ENCODE measurements around the gene FXYD3. TPM values are rescaled to one million over a fixed set of nuclear protein-coding genes. Genes with fewer than 3 reads are reported as not detected.

FXYD3 gene
- polyA plus RNA-seq, 1 of the 3 experiments (the other 2 are of a cell fraction), result not detected

- peak within 1 kb of the TSS; percentile 90 for H3K9ac ChIP-seq
- peak within 1 kb of the TSS in 1 of 2 experiments; percentile 57; a peak in 2 of 4 replicates for H3K27ac ChIP-seq (ENCODE audit: low read depth in 2 of 2, low read length in 1 of 2)
- peaks cover 3 to 16% of the 10 kb centered on the region in 2 experiments for H3K36me3 ChIP-seq (replicated peaks in 1 of 2; ENCODE audit: control insufficient read depth in 1 of 2, insufficient read depth in 2 of 2, low read length in 1 of 2)
- ChIA-PET CTCF (interaction anchor here (0.9 to 5.3 kb wide), 10 partner anchors 8 to 117 kb away, joined by 3 to 59 read pairs (median 4); partner anchors contain the start of gene FXYD7), POLR2A (interaction anchor here (0.6 kb wide), 1 partner anchor 555 kb away, joined by 4 read pairs; no protein-coding TSS in a partner anchor)
- H3K4me1 ChIP-seq (ENCODE audit: control insufficient read depth in 1 of 2, insufficient read depth in 2 of 2, low read depth in 1 of 2, low read length in 1 of 2), result peaks cover 0 to 3% of the 10 kb centered on the region in 2 experiments; a peak in 2 of 4 replicates
- no peaks in the 10 kb centered on the region for H3K27me3 ChIP-seq (ENCODE audit: insufficient read depth)
- peak within 1 kb of the TSS; percentile 62 to 90 for H3K4me3 ChIP-seq (ENCODE audit: low read depth in 2 of 2, low read length in 1 of 2)
- no peaks in the 10 kb centered on the region for H4K20me1 ChIP-seq (ENCODE audit: insufficient read depth)
- peaks cover 19% of the 10 kb centered on the region for H3K79me2 ChIP-seq (ENCODE audit: insufficient read depth)
- peak within 1 kb of the TSS; percentile 79 for H2AFZ ChIP-seq (ENCODE audit: low read depth)
- 2% methylated on average over 34 of the region's 49 CpGs for WGBS (ENCODE audit: low lambda C conversion rate)
- H3K9me3 ChIP-seq, result no peaks in the 10 kb centered on the region
- TF ChIP-seq POLR2AphosphoS5 (IDR thresholded peaks at IDR 0.05; ENCODE audit: low read depth, low read length) (0 out of 2 replicates have a peak, but pooled peaks have one; percentile 11), SMC3 (IDR thresholded peaks at IDR 0.05; ENCODE audit: low read depth, low read length) (no peak), MAX (IDR thresholded peaks at IDR 0.05; ENCODE audit: low read depth) (peak; percentile 63), TAF1 (IDR thresholded peaks at IDR 0.05; ENCODE audit: borderline replicate concordance, low read depth, low read length) (0 out of 2 replicates have a peak, but pooled peaks have one; percentile 31)
- no peaks in the 10 kb centered on the region for H3K9me2 ChIP-seq
- H3F3A ChIP-seq (replicated peaks; ENCODE audit: insufficient read depth), result peaks cover 4% of the 10 kb centered on the region
- DNase-seq, result peak; percentile 60
- peak within 1 kb of the TSS; percentile 98 for H3K4me2 ChIP-seq
Observed at GRCh38 chr19:35154525-35155406, 39.1 kb downstream of the FXYD3 start, which contains the start of gene FXYD5. Gene FXYD5, plus strand, starts transcription at chr19:35154735. Its CDS starts 816 bp downstream, at chr19:35155551.

GRCh38 chr19:35155441-35155840 is 39.8 kb downstream of the FXYD3 start:
- Histone ChIP-seq H2AFZ (ENCODE audit: low read depth) (0 out of 2 replicates have a peak overlapping the region, but pooled peaks have one; percentile 79), H3K4me1 (ENCODE audit: control insufficient read depth in 1 of 2, insufficient read depth in 2 of 2, low read depth in 1 of 2, low read length in 1 of 2) (peaks cover 0 to 3% of the 10 kb centered on the region in 2 experiments; a peak in 2 of 4 replicates), H3F3A (replicated peaks; ENCODE audit: insufficient read depth) (peaks cover 4% of the 10 kb centered on the region), H4K20me1 (ENCODE audit: insufficient read depth) (no peaks in the 10 kb centered on the region), H3K36me3 (replicated peaks in 1 of 2; ENCODE audit: control insufficient read depth in 1 of 2, insufficient read depth in 2 of 2, low read length in 1 of 2) (peaks cover 3 to 16% of the 10 kb centered on the region in 2 experiments), H3K4me3 (ENCODE audit: low read depth in 2 of 2, low read length in 1 of 2) (peak overlapping the region; percentile 62 to 90), H3K79me2 (ENCODE audit: insufficient read depth) (peaks cover 19% of the 10 kb centered on the region), H3K9me3 (no peaks in the 10 kb centered on the region), H3K27ac (ENCODE audit: low read depth in 2 of 2, low read length in 1 of 2) (peak overlapping the region in 1 of 2 experiments; percentile 57; a peak in 2 of 4 replicates), H3K9me2 (no peaks in the 10 kb centered on the region), H3K4me2 (peak overlapping the region; percentile 98), H3K9ac (peak overlapping the region; percentile 90; the same call in 1 of the 2 replicates), H3K27me3 (ENCODE audit: insufficient read depth) (no peaks in the 10 kb centered on the region)
- TF ChIP-seq RFX5 (IDR thresholded peaks at IDR 0.05; ENCODE audit: low read length) (no peak), MAX (IDR thresholded peaks at IDR 0.05; ENCODE audit: low read depth) (no peak), FOXJ3 (CRISPR knock-in tag; IDR thresholded peaks at IDR 0.05) (no peak), ELF1 (IDR thresholded peaks at IDR 0.05) (no peak), NFIC (IDR thresholded peaks at IDR 0.05; ENCODE audit: borderline replicate concordance) (no peak), TCF12 (IDR thresholded peaks at IDR 0.05) (no peak), SIN3A (IDR thresholded peaks at IDR 0.05; ENCODE audit: borderline replicate concordance, low read depth, low read length) (no peak), MEF2A (IDR thresholded peaks at IDR 0.05; ENCODE audit: borderline replicate concordance, low read depth) (no peak), MXI1 (IDR thresholded peaks at IDR 0.05; ENCODE audit: low read depth, low read length) (no peak), JUND (IDR thresholded peaks at IDR 0.05) (no peak)
- 41% methylated on average over 11 of the region's 17 CpGs for WGBS (ENCODE audit: low lambda C conversion rate)
- DNase-seq, result no peak
- ChIA-PET CTCF (interaction anchor here (5.3 kb wide), 1 partner anchor 12 kb away, joined by 59 read pairs; the partner anchor contains the start of gene FXYD7), POLR2A (interaction anchor here (0.6 kb wide), 1 partner anchor 554 kb away, joined by 4 read pairs; no protein-coding TSS in a partner anchor)

Data from SK-N-SH (cell line).